GM18498 (cell line): ENCODE data around the gene GAPDHS.

Source experiments
- ATAC-seq: cut with Tn5 transposase; IDR thresholded peaks from one replicate; pipeline ENCODE4 v1.9.1; 2021; ENCODE audit warnings: mild to moderate bottlenecking, moderate library complexity; ENCODE audit not compliant: unreplicated experiment

GAPDHS gene

DNA sequence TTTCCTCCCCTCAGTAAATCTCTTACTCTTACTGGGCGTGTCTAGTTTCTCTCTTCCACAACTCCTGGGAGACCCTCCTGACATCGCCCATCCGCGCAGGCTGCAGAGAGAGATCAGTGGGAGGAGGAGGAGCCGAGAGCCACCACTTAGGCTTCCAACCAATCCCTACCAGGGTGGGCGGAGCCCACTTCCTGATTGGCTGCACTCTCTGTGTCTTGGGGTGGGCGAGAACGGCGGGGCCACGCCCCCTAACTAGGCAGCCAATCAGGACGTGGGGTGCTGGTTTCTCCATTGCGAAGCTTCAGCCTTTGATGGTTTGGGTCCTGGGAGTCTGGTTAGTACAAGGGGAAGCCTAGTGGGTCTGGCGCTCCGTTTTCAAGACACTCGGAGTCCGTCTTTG, 52.6 kb downstream of the GAPDHS start, which contains the start of gene PMIS2:
Gene PMIS2 (plus strand): TSS at position 326 of the 400 bp plus-strand sequence. CDS start 87 bp downstream, outside the sequence.
- no peak for ATAC-seq

DNA sequence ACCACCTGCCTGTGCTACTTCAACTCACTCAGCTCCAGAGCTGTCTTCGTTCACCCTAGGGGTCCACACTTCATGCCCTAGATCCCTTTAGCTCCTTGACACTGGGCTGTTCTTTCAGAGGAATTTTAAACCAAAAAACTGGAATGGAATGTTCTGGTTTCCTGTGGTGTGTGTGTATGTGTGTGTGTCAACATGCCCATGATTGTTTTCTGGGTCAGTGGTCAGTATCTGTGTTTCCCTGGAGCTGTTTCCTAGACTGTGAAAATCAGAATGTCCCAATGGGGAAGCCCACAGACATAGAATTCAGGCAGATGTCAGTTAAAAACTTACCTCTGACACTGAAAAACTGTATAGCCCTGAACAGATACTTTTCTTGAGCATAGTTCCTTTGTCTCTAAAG, 54.1 kb downstream of the GAPDHS start:
- no peak for ATAC-seq

DNA sequence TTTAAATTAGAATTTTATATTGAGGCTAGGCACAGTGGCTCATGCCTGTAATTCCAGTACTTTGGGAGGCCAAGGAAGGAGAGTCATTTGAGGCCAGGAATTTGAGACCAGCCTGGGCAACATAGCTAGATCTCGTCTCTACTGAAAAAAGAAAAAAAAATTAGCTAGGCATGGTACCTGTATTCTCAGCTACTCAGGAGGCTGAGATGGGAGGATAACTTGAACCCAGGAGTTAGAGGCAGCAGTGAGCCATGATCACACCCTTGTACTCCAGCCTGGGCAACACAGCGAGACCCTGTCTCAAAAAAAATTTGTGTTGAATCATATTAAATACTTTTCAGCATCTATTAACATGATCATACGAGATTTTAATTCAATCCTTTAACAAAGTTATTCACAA, 57.6 kb downstream of the GAPDHS start:
- ATAC-seq = no peak

DNA sequence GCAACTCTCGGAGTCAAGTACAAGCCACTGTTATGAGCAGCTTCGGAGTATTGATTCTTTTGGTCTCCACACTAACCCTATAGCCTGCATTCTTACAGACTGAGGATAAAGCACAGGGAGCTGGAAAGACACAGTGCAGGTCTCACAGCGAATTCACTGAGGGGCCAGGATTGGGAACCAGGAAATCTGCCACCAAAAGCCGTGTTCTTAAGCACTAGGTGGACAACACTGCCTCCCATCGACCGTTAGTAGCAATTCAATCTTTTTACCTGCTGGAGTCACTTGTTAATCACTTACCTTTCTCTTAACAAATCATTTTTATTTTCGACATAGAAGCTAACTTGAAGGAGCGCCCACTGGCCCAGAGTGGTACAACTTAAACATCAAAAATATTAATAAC, 59.0 kb downstream of the GAPDHS start:
- ATAC-seq = no peak
